GM13976 (cell line): ENCODE data around the gene SLC25A34.

Source experiments
- DNase-seq: peaks from one replicate; pipeline ENCODE4 v3.0.0; 2012; ENCODE audit warnings: low spot score
- CTCF ChIP-seq: IDR thresholded peaks from 2 replicates; pipeline ENCODE4 v1.5.1; 2012; ENCODE audit warnings: borderline replicate concordance, mild to moderate bottlenecking; ENCODE audit not compliant: insufficient read depth; ENCODE audit errors: extremely low read depth, missing control alignments, control extremely low read depth
- in situ Hi-C: fragments of 300-500 bp; cut with MboI; formaldehyde crosslinking; loops from one replicate; pipeline ENCODE4 v1.12.0; 2022; ENCODE audit warnings: low sequenced_read_pairs, mixed read lengths, inconsistent platforms; ENCODE audit not compliant: unreplicated experiment

SLC25A34 gene

GRCh38 chr1:15749399-15750291, 13.6 kb downstream of the SLC25A34 start:
- DNase-seq: no peak

GRCh38 chr1:15750924-15751323, 14.9 kb downstream of the SLC25A34 start:
- in situ Hi-C loops: no loop called here
- no peak for DNase-seq
- TF ChIP-seq CTCF: no peak

More at GRCh38 chr1:15749399-15750291, 13.6 kb downstream of the SLC25A34 start:
- in situ Hi-C loops: loop anchor here (10.0 to 25.0 kb wide), 2 partner anchors 155 to 412 kb away; no protein-coding TSS in a partner anchor
- no peak for TF ChIP-seq CTCF

- DNase-seq: no peak
- TF ChIP-seq CTCF: no peak
- in situ Hi-C loops: no loop called here
Observed at GRCh38 chr1:15751717-15752116, 15.7 kb downstream of the SLC25A34 start.

GRCh38 chr1:15753776-15754175, 17.7 kb downstream of the SLC25A34 start:
- no peak for DNase-seq
- TF ChIP-seq CTCF: no peak
- in situ Hi-C loops: no loop called here

- in situ Hi-C loops: no loop called here
- no peak for TF ChIP-seq CTCF
- no peak for DNase-seq
Observed at GRCh38 chr1:15755021-15755645, 19.1 kb downstream of the SLC25A34 start.

GRCh38 chr1:15755646-15756040, 19.6 kb downstream of the SLC25A34 start:
- DNase-seq: no peak
- in situ Hi-C loops: no loop called here
- no peak for TF ChIP-seq CTCF
